ENCODE measurements around the gene PREX1. TPM values are rescaled to one million over a fixed set of nuclear protein-coding genes. Genes with fewer than 3 reads are reported as not detected.

The PREX1 gene
- total and polyA plus RNA-seq, 12 donors, result 10.1 to 85.1 (median 42.9) TPM

GRCh38 chr20:48799328-48800105, 28.3 kb downstream of the PREX1 start:
- no peak overlapping the region for H3K4me3 ChIP-seq
- H3K36me3 ChIP-seq (replicated peaks in 1 of 2), result no peaks in the 10 kb centered on the region
- no peak for TF ChIP-seq CTCF (IDR thresholded peaks at IDR 0.05)
- no peak for TF ChIP-seq POLR2A (IDR thresholded peaks at IDR 0.05)
- H3K27me3 ChIP-seq, result no peaks in the 10 kb centered on the region
- peaks cover 18 to 41% of the 10 kb centered on the region in 2 donors for H3K4me1 ChIP-seq (replicated peaks in 1 of 2)
- intact Hi-C loops (cut with DNase I), result no loop called here
- no peaks in the 10 kb centered on the region for H3K9me3 ChIP-seq (replicated peaks in 1 of 3)
- H3K27ac ChIP-seq, result no peak overlapping the region
- WGBS, 4 donors, result 74 to 89% (median 85%) methylated on average over 7 to 12 of the region's 12 CpGs
- DNase-seq, result peak in 1 of 7 donors; percentile 9

- no peaks in the 10 kb centered on the region for H3K27me3 ChIP-seq
- no peaks in the 10 kb centered on the region for H3K36me3 ChIP-seq (replicated peaks in 1 of 2)
- WGBS, 4 donors, result 76 to 81% (median 78%) methylated on average over 10 to 11 of the region's 11 CpGs
- peak in 1 of 7 donors; percentile 12 for DNase-seq
- H3K4me1 ChIP-seq (replicated peaks in 1 of 2), result peaks cover 18 to 43% of the 10 kb centered on the region in 2 donors
- H3K9me3 ChIP-seq (replicated peaks in 1 of 3), result no peaks in the 10 kb centered on the region
- no peak for TF ChIP-seq CTCF (IDR thresholded peaks at IDR 0.05)
- no peak for TF ChIP-seq POLR2A (IDR thresholded peaks at IDR 0.05)
- no peak overlapping the region for H3K4me3 ChIP-seq
- peak overlapping the region in 1 of 5 donors; percentile 61 for H3K27ac ChIP-seq
- intact Hi-C loops (cut with DNase I), result no loop called here
Observed at GRCh38 chr20:48797850-48798747, 29.7 kb downstream of the PREX1 start.

GRCh38 chr20:48797275-48797825, 30.4 kb downstream of the PREX1 start:
- Histone ChIP-seq H3K27me3 (no peaks in the 10 kb centered on the region), H3K27ac (peak overlapping the region in 1 of 5 donors; percentile 61), H3K9me3 (replicated peaks in 1 of 3) (no peaks in the 10 kb centered on the region), H3K4me3 (no peak overlapping the region), H3K4me1 (replicated peaks in 1 of 2) (peaks cover 18 to 43% of the 10 kb centered on the region in 2 donors), H3K36me3 (replicated peaks in 1 of 2) (no peaks in the 10 kb centered on the region)
- intact Hi-C loops (cut with DNase I), result no loop called here
- DNase-seq, result peak in 6 of 7 donors; percentile 41 to 62 (median 54)
- TF ChIP-seq POLR2A (IDR thresholded peaks at IDR 0.05) (no peak), CTCF (IDR thresholded peaks at IDR 0.05) (no peak)
- WGBS, 4 donors, result 67 to 85% (median 78%) methylated on average over 13 to 15 of the region's 15 CpGs

- Histone ChIP-seq H3K27me3 (no peaks in the 10 kb centered on the region), H3K4me1 (replicated peaks in 1 of 2) (peaks cover 20 to 56% of the 10 kb centered on the region in 2 donors), H3K27ac (no peak overlapping the region), H3K9me3 (replicated peaks in 1 of 3) (no peaks in the 10 kb centered on the region), H3K36me3 (replicated peaks in 1 of 2) (no peaks in the 10 kb centered on the region), H3K4me3 (no peak overlapping the region)
- 63 to 75% (median 69%) methylated on average over 5 of the region's 5 CpGs for WGBS, 4 donors
- intact Hi-C loops (cut with DNase I), result no loop called here
- DNase-seq, result peak in 1 of 7 donors; percentile 8
- TF ChIP-seq POLR2A (IDR thresholded peaks at IDR 0.05) (no peak), CTCF (IDR thresholded peaks at IDR 0.05) (no peak)
Observed at GRCh38 chr20:48795732-48796131, 32.1 kb downstream of the PREX1 start.

Data from adrenal gland (tissue), 12 donors.